IMR-90 (cell line): ENCODE results near the gene PRKCB. TPM values are rescaled to one million over a fixed set of nuclear protein-coding genes. Genes with fewer than 3 reads are reported as not detected.

Experiments used
- ATAC-seq: fragments of 200-7000 bp; cut with Tn5 transposase; 2 replicates; pipeline ENCODE4 v1.9.1; 2020; ENCODE audit warnings: low read depth, mild to moderate bottlenecking, moderate library complexity
- BruUV-seq: library from RNA; stranded (reverse); fragments of 400-500 nt; replicated peaks from 2 replicates; lab custom pipeline; 2021; lab: Mats Ljungman, UMichigan
- CTCF ChIA-PET: fragments of 300-600 bp; formaldehyde crosslinking; extraction: SDS; loops from one replicate; lab custom pipeline; 2021; ENCODE audit warnings: antibody characterized with exemption; lab: Yijun Ruan, JAX
- POLR2A ChIA-PET: fragments of 300-600 bp; sonication (Branson Sonifier 250); formaldehyde crosslinking; loops from one replicate; lab custom pipeline; 2022; ENCODE audit warnings: antibody characterized with exemption; ENCODE audit not compliant: unreplicated experiment; lab: Charles Lee
- DNase-seq: peaks from one replicate; pipeline ENCODE4 v3.0.0; 2013
- H2AFZ ChIP-seq: replicated peaks from 2 replicates; pipeline ENCODE3; 2013; ENCODE audit warnings: low read length, mild to moderate bottlenecking; ENCODE audit not compliant: poor library complexity
- H2AK5ac ChIP-seq: 2 replicates; pipeline ENCODE4 v1.6.1; 2013; ENCODE audit warnings: low read depth, low read length, inconsistent platforms
- H2AK9ac ChIP-seq: replicated peaks from 2 replicates; pipeline ENCODE3; 2013; ENCODE audit warnings: mild to moderate bottlenecking, low read depth, low read length, moderate library complexity; ENCODE audit not compliant: poor library complexity
- H2BK120ac ChIP-seq: 2 replicates; pipeline ENCODE4 v1.6.1; 2013; ENCODE audit warnings: low read depth, low read length, inconsistent platforms
- H2BK15ac ChIP-seq: 3 replicates; pipeline ENCODE4 v1.6.1; 2013; ENCODE audit warnings: low read depth, low read length, inconsistent platforms
- H2BK20ac ChIP-seq: 2 replicates; pipeline ENCODE4 v1.6.1; 2013; ENCODE audit warnings: low read depth, mild to moderate bottlenecking, inconsistent platforms, low read length, moderate library complexity
- H2BK5ac ChIP-seq: 2 replicates; pipeline ENCODE4 v1.6.1; 2013; ENCODE audit warnings: mild to moderate bottlenecking, low read depth, low read length, inconsistent platforms; ENCODE audit not compliant: poor library complexity, severe bottlenecking
- H3K14ac ChIP-seq: replicated peaks from 2 replicates; pipeline ENCODE4 v1.6.1; 2013; ENCODE audit warnings: low read depth, low read length, inconsistent platforms
- H3K18ac ChIP-seq: 2 replicates; pipeline ENCODE4 v1.6.1; 2013; ENCODE audit warnings: low read depth, low read length, control low read depth
- H3K23ac ChIP-seq: 2 replicates; pipeline ENCODE4 v1.6.1; 2013; ENCODE audit warnings: low read depth, low read length, inconsistent platforms
- H3K27ac ChIP-seq: 2 replicates; pipeline ENCODE4 v1.5.1; 2013; ENCODE audit warnings: mild to moderate bottlenecking, control low read depth, low read length; ENCODE audit not compliant: insufficient read depth
- H3K27me3 ChIP-seq: 2 replicates; pipeline ENCODE4 v1.6.1; 2013; ENCODE audit warnings: low read length; ENCODE audit not compliant: control insufficient read depth, insufficient read depth
- H3K36me3 ChIP-seq: 2 replicates; pipeline ENCODE4 v1.6.1; 2013; ENCODE audit warnings: low read length, mixed read lengths; ENCODE audit not compliant: control insufficient read depth, insufficient read depth
- H3K4ac ChIP-seq: 2 replicates; pipeline ENCODE4 v1.6.1; 2013; ENCODE audit warnings: low read depth, low read length, inconsistent platforms
- H3K4me1 ChIP-seq: 2 replicates; pipeline ENCODE4 v1.6.1; 2013; ENCODE audit warnings: low read length, mixed read lengths; ENCODE audit not compliant: control insufficient read depth, insufficient read depth
- H3K4me2 ChIP-seq: 2 replicates; pipeline ENCODE4 v1.6.1; 2013; ENCODE audit warnings: low read depth, mild to moderate bottlenecking, control low read depth, low read length, moderate library complexity
- H3K4me3 ChIP-seq: 2 replicates; pipeline ENCODE4 v1.5.1; 2013; ENCODE audit warnings: low read depth, mild to moderate bottlenecking, control low read depth, low read length, moderate library complexity; ENCODE audit not compliant: insufficient read depth
- H3K56ac ChIP-seq: 2 replicates; pipeline ENCODE4 v1.6.1; 2013; ENCODE audit warnings: low read length, inconsistent platforms; ENCODE audit not compliant: insufficient read depth; ENCODE audit errors: extremely low read depth
- H3K79me1 ChIP-seq, 2 experiments: 2 replicates each; pipeline ENCODE4 v1.6.1; 2013; ENCODE audit warnings: low read length in 2 of 2, inconsistent platforms in 1 of 2, low read depth in 1 of 2
- H3K9ac ChIP-seq: 2 replicates; pipeline ENCODE4 v1.6.1; 2013; ENCODE audit warnings: low read depth, low read length, control low read depth
- H3K9me1 ChIP-seq: 2 replicates; pipeline ENCODE4 v1.6.1; 2013; ENCODE audit warnings: low read length, inconsistent platforms; ENCODE audit not compliant: insufficient read depth
- H3K9me3 ChIP-seq: 2 replicates; pipeline ENCODE4 v1.6.1; 2013; ENCODE audit warnings: low read length; ENCODE audit not compliant: control insufficient read depth, insufficient read depth
- H4K20me1 ChIP-seq: 2 replicates; pipeline ENCODE4 v1.6.1; 2013; ENCODE audit warnings: low read length, inconsistent platforms; ENCODE audit not compliant: insufficient read depth
- H4K5ac ChIP-seq: 2 replicates; pipeline ENCODE4 v1.6.1; 2013; ENCODE audit warnings: mild to moderate bottlenecking, low read depth, low read length, control low read depth
- H4K8ac ChIP-seq, 2 experiments: 2 replicates each; pipeline ENCODE4 v1.6.1; 2013; ENCODE audit warnings: low read depth in 2 of 2, low read length in 2 of 2, control low read depth in 1 of 2, inconsistent platforms in 1 of 2
- H4K91ac ChIP-seq: 2 replicates; pipeline ENCODE4 v1.6.1; 2013; ENCODE audit warnings: low read depth, low read length, inconsistent platforms; ENCODE audit not compliant: insufficient read depth
- BHLHE40 ChIP-seq: fragments of 150-350 bp; IDR thresholded peaks from 2 replicates; pipeline ENCODE4 v1.6.1; 2016; ENCODE audit warnings: mild to moderate bottlenecking, low read depth, low read length
- CEBPB ChIP-seq: IDR thresholded peaks from 2 replicates; pipeline ENCODE4 v1.6.1; 2012; ENCODE audit warnings: low read depth, low read length, improper control_type of control experiment
- CHD1 ChIP-seq: IDR thresholded peaks from 2 replicates; pipeline ENCODE4 v1.6.1; 2012; ENCODE audit warnings: low read depth, low read length, improper control_type of control experiment
- FOS ChIP-seq: fragments of 150-350 bp; IDR thresholded peaks from 2 replicates; pipeline ENCODE4 v1.6.1; 2016; ENCODE audit warnings: low read depth, low read length
- RAD21 ChIP-seq: IDR thresholded peaks from 2 replicates; pipeline ENCODE4 v1.6.1; 2012; ENCODE audit warnings: low read length, improper control_type of control experiment
- RFX5 ChIP-seq: IDR thresholded peaks from 2 replicates; pipeline ENCODE4 v1.8.0; 2012; ENCODE audit warnings: low read depth, mild to moderate bottlenecking, low read length, moderate library complexity
- SMC3 ChIP-seq: fragments of 150-350 bp; IDR thresholded peaks from 2 replicates; pipeline ENCODE4 v1.6.1; 2016; ENCODE audit warnings: low read depth, mild to moderate bottlenecking, antibody characterized with exemption, low read length, moderate library complexity
- WGBS, 2 experiments: methylation state at CpG; one replicate each; pipeline versions ENCODE4 v1.1.5 to v1.1.7; 2013; ENCODE audit warnings: missing lambda C conversion rate in 2 of 2; ENCODE audit not compliant: insufficient read length in 1 of 2; ENCODE audit errors: extremely low coverage in 2 of 2; 5-methylcytosine and 5-hydroxymethylcytosine counted together
- dilution Hi-C: fragments of 300-500 bp; cut with HindIII; formaldehyde crosslinking; loops from one replicate; pipeline ENCODE4 v1.14.3; 2018; ENCODE audit warnings: low sequenced_read_pairs; ENCODE audit not compliant: unreplicated experiment
- in situ Hi-C: fragments of 300-500 bp; cut with MboI; formaldehyde crosslinking; loops from 3 replicates; pipeline ENCODE4 v1.14.3; 2019; ENCODE audit warnings: low sequenced_read_pairs, inconsistent platforms, mixed read lengths
- intact Hi-C: fragments of 100-400 bp; cut with micrococcal nuclease; formaldehyde crosslinking; loops from 2 replicates; pipeline ENCODE4 v1.10.0; 2022
- polyA plus RNA-seq, 3 experiments: library from polyadenylated mRNA; depleted of rRNA; stranded (reverse); fragments of >200 nt; gene quantifications; 2 replicates each; pipeline ENCODE4 v1.2.3, GENCODE V29; 2012; ENCODE audit warnings: low replicate concordance in 1 of 3
- total RNA-seq: library from RNA; depleted of rRNA; stranded (reverse); fragments of >200 nt; gene quantifications from 2 replicates; pipeline ENCODE4 v1.2.3, GENCODE V29; 2012
- TF ChIP-seq, protein P1 (sequence below): conservative IDR thresholded peaks from 2 replicates; pipeline ENCODE4 v1.5.1; 2012; ENCODE audit warnings: mild to moderate bottlenecking, low read depth, low read length, improper control_type of control experiment

PRKCB gene
- total and polyA plus RNA-seq, 2 of the 4 experiments (the other 2 are of a cell fraction): under 0.01 TPM; not detected in 1

DNA sequence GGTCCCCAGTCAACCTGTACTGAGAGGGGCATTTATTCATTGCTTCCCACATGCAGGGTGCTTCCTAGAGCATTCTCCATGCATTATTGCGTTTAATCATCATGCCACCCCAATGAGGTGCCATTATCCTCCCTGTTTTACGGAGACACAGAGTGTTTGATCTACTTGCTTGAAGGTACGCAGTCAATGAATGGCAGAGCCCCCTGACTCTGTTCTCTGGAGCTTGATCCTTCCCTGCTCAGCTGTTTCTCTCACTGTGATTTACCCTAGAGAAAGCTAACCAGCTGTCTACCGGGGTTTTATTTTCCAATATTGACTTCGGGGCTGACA lies 117.2 kb downstream of the PRKCB start:
- Histone ChIP-seq H2BK20ac (no peak overlapping the region), H2BK15ac (no peak overlapping the region), H4K5ac (no peak overlapping the region), H2AK5ac (no peak overlapping the region), H4K91ac (no peak overlapping the region), H2BK5ac (no peak overlapping the region), H3K9me1 (no peaks in the 10 kb centered on the region), H3K23ac (no peak overlapping the region), H3K36me3 (no peaks in the 10 kb centered on the region), H3K4me3 (no peak overlapping the region), H3K14ac (no peak overlapping the region), H3K18ac (no peak overlapping the region), H3K9me3 (no peaks in the 10 kb centered on the region), H3K4ac (no peak overlapping the region), H2AK9ac (no peak overlapping the region), H3K4me2 (no peak overlapping the region), H3K9ac (no peak overlapping the region), H2BK120ac (no peak overlapping the region), H4K20me1 (no peaks in the 10 kb centered on the region), H3K27ac (no peak overlapping the region), H3K4me1 (no peaks in the 10 kb centered on the region), H2AFZ (no peak overlapping the region), H3K27me3 (no peaks in the 10 kb centered on the region), H3K79me1 (no peaks in the 10 kb centered on the region), H4K8ac (no peak overlapping the region), H3K56ac (no peak overlapping the region)
- DNase-seq (no peak), ATAC-seq (no peak)
- dilution Hi-C loops (no loop called here), in situ Hi-C loops (no loop called here), intact Hi-C loops (no loop called here)
- no TSS peak for BruUV-seq
- POLR2A ChIA-PET: no interaction called here
- TF ChIP-seq RFX5 (no peak), CEBPB (no peak), BHLHE40 (no peak), SMC3 (no peak), CHD1 (no peak), FOS (no peak), RAD21 (no peak)
- TF ChIP-seq, protein P1, sequence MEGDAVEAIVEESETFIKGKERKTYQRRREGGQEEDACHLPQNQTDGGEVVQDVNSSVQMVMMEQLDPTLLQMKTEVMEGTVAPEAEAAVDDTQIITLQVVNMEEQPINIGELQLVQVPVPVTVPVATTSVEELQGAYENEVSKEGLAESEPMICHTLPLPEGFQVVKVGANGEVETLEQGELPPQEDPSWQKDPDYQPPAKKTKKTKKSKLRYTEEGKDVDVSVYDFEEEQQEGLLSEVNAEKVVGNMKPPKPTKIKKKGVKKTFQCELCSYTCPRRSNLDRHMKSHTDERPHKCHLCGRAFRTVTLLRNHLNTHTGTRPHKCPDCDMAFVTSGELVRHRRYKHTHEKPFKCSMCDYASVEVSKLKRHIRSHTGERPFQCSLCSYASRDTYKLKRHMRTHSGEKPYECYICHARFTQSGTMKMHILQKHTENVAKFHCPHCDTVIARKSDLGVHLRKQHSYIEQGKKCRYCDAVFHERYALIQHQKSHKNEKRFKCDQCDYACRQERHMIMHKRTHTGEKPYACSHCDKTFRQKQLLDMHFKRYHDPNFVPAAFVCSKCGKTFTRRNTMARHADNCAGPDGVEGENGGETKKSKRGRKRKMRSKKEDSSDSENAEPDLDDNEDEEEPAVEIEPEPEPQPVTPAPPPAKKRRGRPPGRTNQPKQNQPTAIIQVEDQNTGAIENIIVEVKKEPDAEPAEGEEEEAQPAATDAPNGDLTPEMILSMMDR: no peak
- CTCF ChIA-PET: no interaction called here
- 75% methylated on average over 2 of the region's 5 CpGs; no CpG with 5 or more reads in 1 of the 2 experiments for WGBS, 2 experiments
